WTC11 (cell line): ENCODE measurements around the gene KIF3C. TPM values are rescaled to one million over a fixed set of nuclear protein-coding genes. Genes with fewer than 3 reads are reported as not detected.

Experiments
- MYBL2 ChIP-seq: sonication (generic); formaldehyde crosslinking; IDR thresholded peaks from 2 replicates; pipeline ENCODE4 v1.8.1; 2023; ENCODE audit warnings: mild to moderate bottlenecking, moderate library complexity, missing genetic modification reagents
- total RNA-seq: library from RNA; stranded (reverse); gene quantifications from 3 replicates; pipeline ENCODE4 v1.2.3, GENCODE V29; 2021
- TF ChIP-seq, protein P1 (sequence below): sonication (generic); formaldehyde crosslinking; IDR thresholded peaks from 2 replicates; pipeline ENCODE4 v1.8.1; 2022; ENCODE audit warnings: low read depth, mild to moderate bottlenecking, moderate library complexity, missing genetic modification reagents, borderline replicate concordance
- TF ChIP-seq, protein P2 (sequence below): sonication (generic); formaldehyde crosslinking; IDR thresholded peaks from 2 replicates; pipeline ENCODE4 v1.8.1; 2023; ENCODE audit warnings: mild to moderate bottlenecking, moderate library complexity, missing genetic modification reagents

KIF3C gene
- total RNA-seq, 1 experiment from 2014 or later = 48.1 TPM

DNA sequence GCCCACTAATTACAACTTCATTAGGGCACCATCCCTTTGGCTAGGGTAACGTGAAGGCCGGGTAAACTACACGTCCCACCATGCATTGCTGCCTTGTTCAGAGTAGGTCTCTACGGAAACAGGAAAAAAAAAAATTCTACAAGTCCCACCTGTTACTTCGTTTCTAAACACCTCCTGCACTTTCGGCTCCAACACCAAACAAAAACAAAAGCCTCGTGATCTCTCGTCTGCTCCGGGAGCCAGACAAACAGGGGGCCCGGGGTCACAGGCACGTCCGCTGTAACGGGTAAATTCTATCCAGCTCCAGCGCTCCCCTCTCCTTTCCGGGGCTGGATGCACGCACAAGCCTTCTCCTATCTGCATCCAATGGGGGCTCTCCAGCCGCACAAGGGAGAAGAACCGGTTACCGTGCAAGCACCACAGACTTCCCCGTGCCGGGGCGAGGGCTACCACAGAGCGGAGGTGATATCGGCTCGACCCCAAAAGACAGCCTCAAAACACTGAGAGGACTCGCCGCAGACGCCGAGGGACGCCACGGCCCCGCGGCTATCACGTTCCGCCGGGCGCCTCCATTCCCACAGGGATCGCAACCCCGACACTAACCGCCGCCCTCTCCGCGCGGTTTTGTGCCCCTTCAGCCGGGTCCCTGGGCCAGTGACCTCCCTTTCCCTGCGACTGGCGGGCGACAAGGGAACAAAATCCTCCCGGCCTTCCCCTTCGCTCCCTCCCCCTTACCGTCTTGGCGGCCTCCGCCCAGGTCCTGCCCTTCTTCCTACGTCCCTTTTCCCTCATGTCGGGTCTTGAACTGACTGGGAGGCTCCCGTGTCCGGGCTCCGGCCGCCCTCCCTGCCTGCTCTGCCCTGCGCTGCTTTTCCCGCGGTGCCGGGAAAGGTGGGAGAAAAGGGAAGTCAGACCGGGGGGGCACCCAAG is 104.6 kb downstream of the KIF3C start (continued):
- TF ChIP-seq, protein P1, sequence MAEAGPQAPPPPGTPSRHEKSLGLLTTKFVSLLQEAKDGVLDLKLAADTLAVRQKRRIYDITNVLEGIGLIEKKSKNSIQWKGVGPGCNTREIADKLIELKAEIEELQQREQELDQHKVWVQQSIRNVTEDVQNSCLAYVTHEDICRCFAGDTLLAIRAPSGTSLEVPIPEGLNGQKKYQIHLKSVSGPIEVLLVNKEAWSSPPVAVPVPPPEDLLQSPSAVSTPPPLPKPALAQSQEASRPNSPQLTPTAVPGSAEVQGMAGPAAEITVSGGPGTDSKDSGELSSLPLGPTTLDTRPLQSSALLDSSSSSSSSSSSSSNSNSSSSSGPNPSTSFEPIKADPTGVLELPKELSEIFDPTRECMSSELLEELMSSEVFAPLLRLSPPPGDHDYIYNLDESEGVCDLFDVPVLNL (CRISPR knock-in tag) = 0 out of 2 replicates have a peak, but pooled peaks have one; percentile 9
- TF ChIP-seq, protein P2, sequence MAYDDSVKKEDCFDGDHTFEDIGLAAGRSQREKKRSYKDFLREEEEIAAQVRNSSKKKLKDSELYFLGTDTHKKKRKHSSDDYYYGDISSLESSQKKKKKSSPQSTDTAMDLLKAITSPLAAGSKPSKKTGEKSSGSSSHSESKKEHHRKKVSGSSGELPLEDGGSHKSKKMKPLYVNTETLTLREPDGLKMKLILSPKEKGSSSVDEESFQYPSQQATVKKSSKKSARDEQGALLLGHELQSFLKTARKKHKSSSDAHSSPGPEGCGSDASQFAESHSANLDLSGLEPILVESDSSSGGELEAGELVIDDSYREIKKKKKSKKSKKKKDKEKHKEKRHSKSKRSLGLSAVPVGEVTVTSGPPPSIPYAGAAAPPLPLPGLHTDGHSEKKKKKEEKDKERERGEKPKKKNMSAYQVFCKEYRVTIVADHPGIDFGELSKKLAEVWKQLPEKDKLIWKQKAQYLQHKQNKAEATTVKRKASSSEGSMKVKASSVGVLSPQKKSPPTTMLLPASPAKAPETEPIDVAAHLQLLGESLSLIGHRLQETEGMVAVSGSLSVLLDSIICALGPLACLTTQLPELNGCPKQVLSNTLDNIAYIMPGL (CRISPR knock-in tag) = peak; percentile 51
- 0 out of 2 replicates have a peak, but pooled peaks have one; percentile 76 for TF ChIP-seq MYBL2 (CRISPR knock-in tag)

Other genes starting within 250 kb of the KIF3C start
- 31.3 to 37.8 TPM (median 33.6 TPM) in 3 replicates for gene ASXL2, start 104.0 kb downstream of the KIF3C start, total RNA-seq
- gene RAB10, start 51.6 kb upstream of the KIF3C start, total RNA-seq = 127 to 142 TPM (median 132 TPM) in 3 replicates
- 17.4 to 18.9 TPM (median 17.6 TPM) in 3 replicates for gene GAREM2, start 190.6 kb upstream of the KIF3C start, total RNA-seq